IMR-90 (cell line): ENCODE data around the gene CBL. TPM values are rescaled to one million over a fixed set of nuclear protein-coding genes. Genes with fewer than 3 reads are reported as not detected.

ENCODE experiments used
- ATAC-seq: fragments of 200-7000 bp; cut with Tn5 transposase; 2 replicates; pipeline ENCODE4 v1.9.1; 2020; ENCODE audit warnings: low read depth, mild to moderate bottlenecking, moderate library complexity
- BruUV-seq: library from RNA; stranded (reverse); fragments of 400-500 nt; replicated peaks from 2 replicates; lab custom pipeline; 2021; lab: Mats Ljungman, UMichigan
- CTCF ChIA-PET: fragments of 300-600 bp; formaldehyde crosslinking; extraction: SDS; loops from one replicate; lab custom pipeline; 2021; ENCODE audit warnings: antibody characterized with exemption; lab: Yijun Ruan, JAX
- POLR2A ChIA-PET: fragments of 300-600 bp; sonication (Branson Sonifier 250); formaldehyde crosslinking; loops from one replicate; lab custom pipeline; 2022; ENCODE audit warnings: antibody characterized with exemption; ENCODE audit not compliant: unreplicated experiment; lab: Charles Lee
- DNase-seq: peaks from one replicate; pipeline ENCODE4 v3.0.0; 2013
- H2AFZ ChIP-seq: replicated peaks from 2 replicates; pipeline ENCODE3; 2013; ENCODE audit warnings: low read length, mild to moderate bottlenecking; ENCODE audit not compliant: poor library complexity
- H2AK5ac ChIP-seq: 2 replicates; pipeline ENCODE4 v1.6.1; 2013; ENCODE audit warnings: low read depth, low read length, inconsistent platforms
- H2AK9ac ChIP-seq: replicated peaks from 2 replicates; pipeline ENCODE3; 2013; ENCODE audit warnings: mild to moderate bottlenecking, low read depth, low read length, moderate library complexity; ENCODE audit not compliant: poor library complexity
- H2BK120ac ChIP-seq: 2 replicates; pipeline ENCODE4 v1.6.1; 2013; ENCODE audit warnings: low read depth, low read length, inconsistent platforms
- H2BK15ac ChIP-seq: 3 replicates; pipeline ENCODE4 v1.6.1; 2013; ENCODE audit warnings: low read depth, low read length, inconsistent platforms
- H2BK20ac ChIP-seq: 2 replicates; pipeline ENCODE4 v1.6.1; 2013; ENCODE audit warnings: low read depth, mild to moderate bottlenecking, inconsistent platforms, low read length, moderate library complexity
- H2BK5ac ChIP-seq: 2 replicates; pipeline ENCODE4 v1.6.1; 2013; ENCODE audit warnings: mild to moderate bottlenecking, low read depth, low read length, inconsistent platforms; ENCODE audit not compliant: poor library complexity, severe bottlenecking
- H3K14ac ChIP-seq: replicated peaks from 2 replicates; pipeline ENCODE4 v1.6.1; 2013; ENCODE audit warnings: low read depth, low read length, inconsistent platforms
- H3K18ac ChIP-seq: 2 replicates; pipeline ENCODE4 v1.6.1; 2013; ENCODE audit warnings: low read depth, low read length, control low read depth
- H3K23ac ChIP-seq: 2 replicates; pipeline ENCODE4 v1.6.1; 2013; ENCODE audit warnings: low read depth, low read length, inconsistent platforms
- H3K27ac ChIP-seq: 2 replicates; pipeline ENCODE4 v1.5.1; 2013; ENCODE audit warnings: mild to moderate bottlenecking, control low read depth, low read length; ENCODE audit not compliant: insufficient read depth
- H3K27me3 ChIP-seq: 2 replicates; pipeline ENCODE4 v1.6.1; 2013; ENCODE audit warnings: low read length; ENCODE audit not compliant: control insufficient read depth, insufficient read depth
- H3K36me3 ChIP-seq: 2 replicates; pipeline ENCODE4 v1.6.1; 2013; ENCODE audit warnings: low read length, mixed read lengths; ENCODE audit not compliant: control insufficient read depth, insufficient read depth
- H3K4ac ChIP-seq: 2 replicates; pipeline ENCODE4 v1.6.1; 2013; ENCODE audit warnings: low read depth, low read length, inconsistent platforms
- H3K4me1 ChIP-seq: 2 replicates; pipeline ENCODE4 v1.6.1; 2013; ENCODE audit warnings: low read length, mixed read lengths; ENCODE audit not compliant: control insufficient read depth, insufficient read depth
- H3K4me2 ChIP-seq: 2 replicates; pipeline ENCODE4 v1.6.1; 2013; ENCODE audit warnings: low read depth, mild to moderate bottlenecking, control low read depth, low read length, moderate library complexity
- H3K4me3 ChIP-seq: 2 replicates; pipeline ENCODE4 v1.5.1; 2013; ENCODE audit warnings: low read depth, mild to moderate bottlenecking, control low read depth, low read length, moderate library complexity; ENCODE audit not compliant: insufficient read depth
- H3K56ac ChIP-seq: 2 replicates; pipeline ENCODE4 v1.6.1; 2013; ENCODE audit warnings: low read length, inconsistent platforms; ENCODE audit not compliant: insufficient read depth; ENCODE audit errors: extremely low read depth
- H3K79me1 ChIP-seq, 2 experiments: 2 replicates each; pipeline ENCODE4 v1.6.1; 2013; ENCODE audit warnings: low read length in 2 of 2, inconsistent platforms in 1 of 2, low read depth in 1 of 2
- H3K9ac ChIP-seq: 2 replicates; pipeline ENCODE4 v1.6.1; 2013; ENCODE audit warnings: low read depth, low read length, control low read depth
- H3K9me1 ChIP-seq: 2 replicates; pipeline ENCODE4 v1.6.1; 2013; ENCODE audit warnings: low read length, inconsistent platforms; ENCODE audit not compliant: insufficient read depth
- H3K9me3 ChIP-seq: 2 replicates; pipeline ENCODE4 v1.6.1; 2013; ENCODE audit warnings: low read length; ENCODE audit not compliant: control insufficient read depth, insufficient read depth
- H4K20me1 ChIP-seq: 2 replicates; pipeline ENCODE4 v1.6.1; 2013; ENCODE audit warnings: low read length, inconsistent platforms; ENCODE audit not compliant: insufficient read depth
- H4K5ac ChIP-seq: 2 replicates; pipeline ENCODE4 v1.6.1; 2013; ENCODE audit warnings: mild to moderate bottlenecking, low read depth, low read length, control low read depth
- H4K8ac ChIP-seq, 2 experiments: 2 replicates each; pipeline ENCODE4 v1.6.1; 2013; ENCODE audit warnings: low read depth in 2 of 2, low read length in 2 of 2, control low read depth in 1 of 2, inconsistent platforms in 1 of 2
- H4K91ac ChIP-seq: 2 replicates; pipeline ENCODE4 v1.6.1; 2013; ENCODE audit warnings: low read depth, low read length, inconsistent platforms; ENCODE audit not compliant: insufficient read depth
- MXI1 ChIP-seq: IDR thresholded peaks from 2 replicates; pipeline ENCODE4 v1.6.1; 2012; ENCODE audit warnings: low read depth, mild to moderate bottlenecking, low read length, moderate library complexity, borderline replicate concordance
- WGBS, 2 experiments: methylation state at CpG; one replicate each; pipeline versions ENCODE4 v1.1.5 to v1.1.7; 2013; ENCODE audit warnings: missing lambda C conversion rate in 2 of 2; ENCODE audit not compliant: insufficient read length in 1 of 2; ENCODE audit errors: extremely low coverage in 2 of 2; 5-methylcytosine and 5-hydroxymethylcytosine counted together
- dilution Hi-C: fragments of 300-500 bp; cut with HindIII; formaldehyde crosslinking; loops from one replicate; pipeline ENCODE4 v1.14.3; 2018; ENCODE audit warnings: low sequenced_read_pairs; ENCODE audit not compliant: unreplicated experiment
- in situ Hi-C: fragments of 300-500 bp; cut with MboI; formaldehyde crosslinking; loops from 3 replicates; pipeline ENCODE4 v1.14.3; 2019; ENCODE audit warnings: low sequenced_read_pairs, inconsistent platforms, mixed read lengths
- intact Hi-C: fragments of 100-400 bp; cut with micrococcal nuclease; formaldehyde crosslinking; loops from 2 replicates; pipeline ENCODE4 v1.10.0; 2022
- polyA plus RNA-seq, 3 experiments: library from polyadenylated mRNA; depleted of rRNA; stranded (reverse); fragments of >200 nt; gene quantifications; 2 replicates each; pipeline ENCODE4 v1.2.3, GENCODE V29; 2012; ENCODE audit warnings: low replicate concordance in 1 of 3
- total RNA-seq: library from RNA; depleted of rRNA; stranded (reverse); fragments of >200 nt; gene quantifications from 2 replicates; pipeline ENCODE4 v1.2.3, GENCODE V29; 2012

Gene CBL
- total and polyA plus RNA-seq, 2 of the 4 experiments (the other 2 are of a cell fraction) = 6.1 to 11.8 TPM

DNA sequence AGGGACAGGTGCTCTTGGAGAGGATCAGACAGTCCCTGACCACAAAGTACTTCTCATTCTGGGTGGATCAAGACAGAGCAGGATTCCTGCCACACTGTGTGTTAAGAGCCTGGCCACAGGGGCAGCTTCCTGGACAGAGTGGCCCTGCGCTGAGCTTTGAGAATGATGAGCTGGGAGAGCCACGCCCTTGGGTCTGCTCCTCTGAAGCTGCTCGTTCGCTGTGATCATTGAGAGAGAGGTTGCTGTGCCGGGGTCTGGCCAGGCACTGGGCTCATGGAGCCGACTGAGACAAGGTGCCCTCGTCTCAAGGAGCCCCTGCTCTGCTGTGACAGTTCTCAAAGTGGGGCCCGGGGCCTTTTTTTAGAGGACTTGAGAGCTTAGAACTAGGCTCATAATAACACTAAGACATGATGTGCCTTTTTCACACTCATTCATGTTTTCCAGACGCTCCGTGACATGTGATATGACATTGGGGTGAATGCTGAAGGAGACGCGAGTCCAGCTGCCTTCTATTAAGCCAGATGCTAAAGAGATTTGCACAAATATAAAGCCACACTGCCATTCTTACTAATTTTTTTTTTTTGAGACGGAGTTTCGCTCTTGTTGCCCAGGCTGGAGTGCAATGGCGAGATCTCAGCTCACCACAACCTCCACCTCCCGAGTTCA is 141.9 kb downstream of the CBL start:
- POLR2A ChIA-PET = no interaction called here

More for the DNA sequence above, 141.9 kb downstream of the CBL start:
- no peaks in the 10 kb centered on the region for H4K20me1 ChIP-seq
- H2BK120ac ChIP-seq = no peak overlapping the region
- in situ Hi-C loops (no loop called here), intact Hi-C loops (no loop called here), dilution Hi-C loops (no loop called here)
- H3K14ac ChIP-seq = no peak overlapping the region
- H2AK5ac ChIP-seq = no peak overlapping the region
- ATAC-seq (no peak), DNase-seq (no peak)
- no peak overlapping the region for H3K27ac ChIP-seq
- no peaks in the 10 kb centered on the region for H3K36me3 ChIP-seq
- no peak overlapping the region for H3K4me3 ChIP-seq
- peaks cover 40% of the 10 kb centered on the region for H3K27me3 ChIP-seq
- no peak overlapping the region for H2BK15ac ChIP-seq
- H2BK20ac ChIP-seq = no peak overlapping the region
- BruUV-seq = no TSS peak
- no peak for TF ChIP-seq MXI1
- H3K23ac ChIP-seq = no peak overlapping the region
- CTCF ChIA-PET = interaction anchor here (1.2 kb wide), 2 partner anchors 8 to 14 kb away, joined by 3 to 6 read pairs; no protein-coding TSS in a partner anchor
- H4K91ac ChIP-seq = no peak overlapping the region
- no peak overlapping the region for H3K56ac ChIP-seq
- H3K9me3 ChIP-seq = no peaks in the 10 kb centered on the region
- WGBS, 2 experiments = 40% methylated on average over 3 of the region's 16 CpGs; no CpG with 5 or more reads in 1 of the 2 experiments
- H2AK9ac ChIP-seq = no peak overlapping the region
- no peak overlapping the region for H4K8ac ChIP-seq
- no peaks in the 10 kb centered on the region for H3K4me1 ChIP-seq
- H3K9ac ChIP-seq = no peak overlapping the region
- H3K79me1 ChIP-seq = no peaks in the 10 kb centered on the region
- H3K18ac ChIP-seq = no peak overlapping the region
- no peaks in the 10 kb centered on the region for H3K9me1 ChIP-seq
- H3K4ac ChIP-seq = no peak overlapping the region
- H2BK5ac ChIP-seq = no peak overlapping the region
- H4K5ac ChIP-seq = no peak overlapping the region
- no peak overlapping the region for H3K4me2 ChIP-seq
- no peak overlapping the region for H2AFZ ChIP-seq
